MM.1S (cell line): ENCODE results near the gene AP5M1.
"Not testable (repeated sequence)": the region's sequence is repeated elsewhere in the genome, so short reads cannot be mapped to it uniquely, and the experiment has no call there.

Experiments
- DNase-seq: peaks from one replicate; pipeline ENCODE4 v3.0.0-alpha.2; 2015
- H2AFZ ChIP-seq: fragments of 300-600 bp; sonication (generic); 2 replicates; pipeline ENCODE4 v1.6.0; 2016; ENCODE audit warnings: antibody characterized with exemption, low read length
- H3F3A ChIP-seq: fragments of 300-600 bp; sonication (generic); 2 replicates; pipeline ENCODE4 v1.6.1; 2016; ENCODE audit warnings: mild to moderate bottlenecking, antibody characterized with exemption, low read length, moderate library complexity, mixed read lengths; ENCODE audit not compliant: insufficient read depth
- H3K27ac ChIP-seq: fragments of 300-600 bp; sonication (generic); 2 replicates; pipeline ENCODE4 v1.5.1; 2016; ENCODE audit warnings: mild to moderate bottlenecking, low read length
- H3K27me3 ChIP-seq: fragments of 300-600 bp; sonication (generic); replicated peaks from 2 replicates; pipeline ENCODE4 v1.6.0; 2016; ENCODE audit warnings: low read length; ENCODE audit not compliant: insufficient read depth
- H3K36me3 ChIP-seq: fragments of 300-600 bp; sonication (generic); replicated peaks from 2 replicates; pipeline ENCODE4 v1.6.1; 2016; ENCODE audit warnings: mild to moderate bottlenecking, low read length, mixed read lengths; ENCODE audit not compliant: insufficient read depth
- H3K4me1 ChIP-seq: fragments of 300-600 bp; sonication (generic); 2 replicates; pipeline ENCODE4 v1.6.1; 2016; ENCODE audit warnings: low read length, mixed read lengths
- H3K4me2 ChIP-seq: fragments of 300-600 bp; sonication (generic); 2 replicates; pipeline ENCODE4 v1.6.0; 2016; ENCODE audit warnings: low read depth, low read length
- H3K4me3 ChIP-seq: fragments of 300-600 bp; sonication (generic); 2 replicates; pipeline ENCODE4 v1.5.1; 2016; ENCODE audit warnings: low read length, mixed read lengths
- H3K79me2 ChIP-seq: fragments of 300-600 bp; sonication (generic); 2 replicates; pipeline ENCODE4 v1.6.1; 2016; ENCODE audit warnings: mixed run types, low read length, mixed read lengths
- H3K9ac ChIP-seq: fragments of 300-600 bp; sonication (generic); 2 replicates; pipeline ENCODE4 v1.6.1; 2016; ENCODE audit warnings: low read length, mixed read lengths
- H3K9me2 ChIP-seq: fragments of 300-600 bp; sonication (generic); replicated peaks from 2 replicates; pipeline ENCODE4 v1.6.1; 2016; ENCODE audit warnings: mild to moderate bottlenecking, low read length, mixed read lengths; ENCODE audit not compliant: insufficient read depth
- H3K9me3 ChIP-seq: fragments of 300-600 bp; sonication (generic); replicated peaks from 2 replicates; pipeline ENCODE4 v1.6.1; 2016; ENCODE audit warnings: mild to moderate bottlenecking, low read length, mixed read lengths; ENCODE audit not compliant: insufficient read depth
- H4K20me1 ChIP-seq: fragments of 300-600 bp; sonication (generic); 2 replicates; pipeline ENCODE4 v1.6.1; 2016; ENCODE audit warnings: mild to moderate bottlenecking, low read length, moderate library complexity, mixed read lengths; ENCODE audit not compliant: insufficient read depth
- EZH2 ChIP-seq: fragments of 300-600 bp; sonication (generic); optimal IDR thresholded peaks from 2 replicates; pipeline ENCODE3; 2017; ENCODE audit warnings: low read depth, mild to moderate bottlenecking, antibody characterized with exemption, low read length, mixed read lengths
- EZH2phosphoT487 ChIP-seq: fragments of 300-600 bp; sonication (generic); IDR thresholded peaks from 2 replicates; pipeline ENCODE4 v1.6.1; 2018; ENCODE audit warnings: antibody characterized with exemption, low read length
- TF ChIP-seq, protein P1 (sequence below): fragments of 300-600 bp; sonication (generic); IDR thresholded peaks from 2 replicates; pipeline ENCODE4 v1.5.1; 2016; ENCODE audit warnings: antibody characterized with exemption, low read length, mixed read lengths

Gene AP5M1

GRCh38 chr14:57245941-57246340 is 22.8 kb upstream of the AP5M1 start:
- Histone ChIP-seq H3K9me3 (no peaks in the 10 kb centered on the region), H3K79me2 (peaks cover 10% of the 10 kb centered on the region), H2AFZ (no peak overlapping the region), H3K4me3 (no peak overlapping the region), H3K27me3 (no peaks in the 10 kb centered on the region), H3K9ac (no peak overlapping the region), H3K36me3 (no peaks in the 10 kb centered on the region), H4K20me1 (no peaks in the 10 kb centered on the region), H3K9me2 (no peaks in the 10 kb centered on the region), H3K27ac (no peak overlapping the region), H3K4me2 (no peak overlapping the region), H3K4me1 (no peaks in the 10 kb centered on the region), H3F3A (no peaks in the 10 kb centered on the region)
- TF ChIP-seq, protein P1, sequence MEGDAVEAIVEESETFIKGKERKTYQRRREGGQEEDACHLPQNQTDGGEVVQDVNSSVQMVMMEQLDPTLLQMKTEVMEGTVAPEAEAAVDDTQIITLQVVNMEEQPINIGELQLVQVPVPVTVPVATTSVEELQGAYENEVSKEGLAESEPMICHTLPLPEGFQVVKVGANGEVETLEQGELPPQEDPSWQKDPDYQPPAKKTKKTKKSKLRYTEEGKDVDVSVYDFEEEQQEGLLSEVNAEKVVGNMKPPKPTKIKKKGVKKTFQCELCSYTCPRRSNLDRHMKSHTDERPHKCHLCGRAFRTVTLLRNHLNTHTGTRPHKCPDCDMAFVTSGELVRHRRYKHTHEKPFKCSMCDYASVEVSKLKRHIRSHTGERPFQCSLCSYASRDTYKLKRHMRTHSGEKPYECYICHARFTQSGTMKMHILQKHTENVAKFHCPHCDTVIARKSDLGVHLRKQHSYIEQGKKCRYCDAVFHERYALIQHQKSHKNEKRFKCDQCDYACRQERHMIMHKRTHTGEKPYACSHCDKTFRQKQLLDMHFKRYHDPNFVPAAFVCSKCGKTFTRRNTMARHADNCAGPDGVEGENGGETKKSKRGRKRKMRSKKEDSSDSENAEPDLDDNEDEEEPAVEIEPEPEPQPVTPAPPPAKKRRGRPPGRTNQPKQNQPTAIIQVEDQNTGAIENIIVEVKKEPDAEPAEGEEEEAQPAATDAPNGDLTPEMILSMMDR, result no peak
- TF ChIP-seq EZH2phosphoT487, result no peak
- TF ChIP-seq EZH2, result no peak
- DNase-seq, result no peak

- Histone ChIP-seq H3K79me2 (peaks cover 18% of the 10 kb centered on the region), H3K4me3 (no peak overlapping the region), H3K4me1 (no peaks in the 10 kb centered on the region), H3K27ac (no peak overlapping the region), H3K9me2 (no peaks in the 10 kb centered on the region), H3K4me2 (no peak overlapping the region), H3K9ac (no peak overlapping the region), H3K36me3 (no peaks in the 10 kb centered on the region), H3K27me3 (no peaks in the 10 kb centered on the region), H2AFZ (no peak overlapping the region), H4K20me1 (no peaks in the 10 kb centered on the region), H3F3A (no peaks in the 10 kb centered on the region), H3K9me3 (no peaks in the 10 kb centered on the region)
- no peak for DNase-seq
- TF ChIP-seq EZH2phosphoT487, result no peak
- TF ChIP-seq EZH2, result no peak
- TF ChIP-seq, protein P1, result no peak
Observed at GRCh38 chr14:57246933-57247657, 21.7 kb upstream of the AP5M1 start.

GRCh38 chr14:57254884-57255283 is 13.9 kb upstream of the AP5M1 start:
- Histone ChIP-seq H3F3A (no peaks in the 10 kb centered on the region), H3K4me2 (no peak overlapping the region), H2AFZ (no peak overlapping the region), H3K9me2 (no peaks in the 10 kb centered on the region), H3K9ac (no peak overlapping the region), H3K79me2 (peaks cover 68% of the 10 kb centered on the region), H3K27me3 (no peaks in the 10 kb centered on the region), H3K9me3 (no peaks in the 10 kb centered on the region), H3K36me3 (no peaks in the 10 kb centered on the region), H4K20me1 (no peaks in the 10 kb centered on the region), H3K4me3 (no peak overlapping the region), H3K4me1 (no peaks in the 10 kb centered on the region), H3K27ac (no peak overlapping the region)
- TF ChIP-seq EZH2 (no peak), EZH2phosphoT487 (no peak)
- TF ChIP-seq, protein P1, result no peak
- DNase-seq, result no peak

GRCh38 chr14:57258221-57258620 is 10.6 kb upstream of the AP5M1 start:
- H3K4me1 ChIP-seq, H3K9me2 ChIP-seq, H3K27ac ChIP-seq, H3F3A ChIP-seq, H4K20me1 ChIP-seq, H3K27me3 ChIP-seq, H3K9ac ChIP-seq, H3K9me3 ChIP-seq, H2AFZ ChIP-seq, H3K4me3 ChIP-seq, H3K36me3 ChIP-seq, H3K4me2 ChIP-seq, DNase-seq: not testable (repeated sequence)
- H3K79me2 ChIP-seq, result peaks cover 57% of the 10 kb centered on the region
